Mammary epithelial cell (primary cell): ENCODE results near the gene USP16.

Source experiments
- EZH2 ChIP-seq: IDR thresholded peaks from 2 replicates; pipeline ENCODE4 v1.6.1; 2012; ENCODE audit warnings: low read length, inconsistent platforms, borderline replicate concordance
- TF ChIP-seq, protein P1 (sequence below), 2 donors: IDR thresholded peaks in 1 of 2; conservative IDR thresholded peaks in 1 of 2; 2 replicates each; pipeline ENCODE4 v1.5.1; 2011 to 2012; ENCODE audit warnings: inconsistent platforms in 2 of 2, low read length in 2 of 2, mild to moderate bottlenecking in 2 of 2, control low read depth in 1 of 2, low read depth in 1 of 2; ENCODE audit not compliant: insufficient read depth in 1 of 2; ENCODE audit errors: extremely low read depth in 1 of 2

DNA sequence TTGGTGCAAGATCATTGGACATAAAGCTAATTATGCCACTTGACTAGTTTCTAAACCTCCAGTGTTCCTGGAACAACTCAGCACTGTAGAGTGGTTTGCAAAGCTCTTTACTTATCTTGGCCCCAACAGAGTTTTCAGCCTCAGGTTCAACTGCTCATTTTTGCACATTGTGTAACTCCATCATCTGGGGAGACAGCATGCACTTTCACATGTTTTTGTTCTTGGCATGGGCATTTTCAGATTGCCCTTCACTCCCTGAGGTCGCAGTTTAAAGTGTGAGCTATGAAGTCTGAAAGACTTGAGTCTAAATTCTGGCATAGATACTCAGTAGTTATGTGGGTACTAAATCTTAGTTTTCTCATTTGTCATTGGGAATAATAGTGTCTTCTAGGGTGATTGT, 5.1 kb downstream of the USP16 start:
- TF ChIP-seq EZH2, result no peak
- TF ChIP-seq, protein P1, sequence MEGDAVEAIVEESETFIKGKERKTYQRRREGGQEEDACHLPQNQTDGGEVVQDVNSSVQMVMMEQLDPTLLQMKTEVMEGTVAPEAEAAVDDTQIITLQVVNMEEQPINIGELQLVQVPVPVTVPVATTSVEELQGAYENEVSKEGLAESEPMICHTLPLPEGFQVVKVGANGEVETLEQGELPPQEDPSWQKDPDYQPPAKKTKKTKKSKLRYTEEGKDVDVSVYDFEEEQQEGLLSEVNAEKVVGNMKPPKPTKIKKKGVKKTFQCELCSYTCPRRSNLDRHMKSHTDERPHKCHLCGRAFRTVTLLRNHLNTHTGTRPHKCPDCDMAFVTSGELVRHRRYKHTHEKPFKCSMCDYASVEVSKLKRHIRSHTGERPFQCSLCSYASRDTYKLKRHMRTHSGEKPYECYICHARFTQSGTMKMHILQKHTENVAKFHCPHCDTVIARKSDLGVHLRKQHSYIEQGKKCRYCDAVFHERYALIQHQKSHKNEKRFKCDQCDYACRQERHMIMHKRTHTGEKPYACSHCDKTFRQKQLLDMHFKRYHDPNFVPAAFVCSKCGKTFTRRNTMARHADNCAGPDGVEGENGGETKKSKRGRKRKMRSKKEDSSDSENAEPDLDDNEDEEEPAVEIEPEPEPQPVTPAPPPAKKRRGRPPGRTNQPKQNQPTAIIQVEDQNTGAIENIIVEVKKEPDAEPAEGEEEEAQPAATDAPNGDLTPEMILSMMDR (conservative IDR thresholded peaks at IDR 0.05 in 1 of 2, IDR thresholded peaks at IDR 0.05 in 1 of 2; ENCODE audit: extremely low read depth in 1 of 2, insufficient read depth in 1 of 2, low read depth in 1 of 2, low read length in 2 of 2), result no peak
